DOHH2 (cell line): ENCODE data around the gene TEC.

ENCODE experiments used
- EZH2phosphoT487 ChIP-seq: fragments of 200-600 bp; sonication (generic); IDR thresholded peaks from 2 replicates; pipeline ENCODE4 v1.6.1; 2017; ENCODE audit warnings: borderline replicate concordance, mild to moderate bottlenecking, antibody characterized with exemption, low read length, moderate library complexity, mixed read lengths
- TF ChIP-seq, protein P1 (sequence below): fragments of 200-600 bp; sonication (generic); IDR thresholded peaks from one replicate; pipeline ENCODE4 v1.5.1; 2014; ENCODE audit warnings: antibody characterized with exemption, mild to moderate bottlenecking, low read depth, low read length; ENCODE audit not compliant: poor library complexity, severe bottlenecking

DNA sequence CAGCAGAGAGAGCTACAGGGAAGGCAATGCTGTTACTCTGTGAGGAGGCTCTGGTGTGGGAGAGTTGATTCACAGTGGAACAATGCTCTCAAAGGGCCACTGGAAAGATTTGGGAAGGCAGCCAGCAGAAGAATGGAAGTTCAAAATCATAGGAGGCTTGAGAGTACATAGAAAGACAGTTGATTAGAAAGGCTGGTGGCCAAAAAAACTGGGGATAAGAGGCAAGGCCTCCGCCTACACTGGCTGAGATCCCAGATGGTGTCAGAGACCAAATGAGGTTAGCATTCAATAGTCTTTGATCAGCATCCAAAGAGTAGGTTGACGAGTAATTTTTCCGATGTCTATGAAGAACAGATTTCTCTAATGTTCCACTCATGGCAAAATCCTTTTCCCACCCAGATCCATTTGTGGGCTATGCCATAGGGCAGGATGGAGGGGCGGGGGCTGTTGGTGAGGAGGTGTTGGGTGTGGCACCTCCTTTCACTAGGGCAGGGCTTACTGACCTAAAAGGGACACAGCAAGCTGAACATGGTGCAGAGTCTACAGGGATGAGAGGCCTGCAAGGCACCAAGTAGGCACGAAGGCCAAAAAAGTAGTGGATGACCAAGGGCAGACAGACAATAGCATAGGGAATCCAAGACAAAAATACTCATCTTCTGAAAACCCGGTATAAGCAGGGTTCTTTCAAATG is 15.1 kb downstream of the TEC start:
- TF ChIP-seq, protein P1, sequence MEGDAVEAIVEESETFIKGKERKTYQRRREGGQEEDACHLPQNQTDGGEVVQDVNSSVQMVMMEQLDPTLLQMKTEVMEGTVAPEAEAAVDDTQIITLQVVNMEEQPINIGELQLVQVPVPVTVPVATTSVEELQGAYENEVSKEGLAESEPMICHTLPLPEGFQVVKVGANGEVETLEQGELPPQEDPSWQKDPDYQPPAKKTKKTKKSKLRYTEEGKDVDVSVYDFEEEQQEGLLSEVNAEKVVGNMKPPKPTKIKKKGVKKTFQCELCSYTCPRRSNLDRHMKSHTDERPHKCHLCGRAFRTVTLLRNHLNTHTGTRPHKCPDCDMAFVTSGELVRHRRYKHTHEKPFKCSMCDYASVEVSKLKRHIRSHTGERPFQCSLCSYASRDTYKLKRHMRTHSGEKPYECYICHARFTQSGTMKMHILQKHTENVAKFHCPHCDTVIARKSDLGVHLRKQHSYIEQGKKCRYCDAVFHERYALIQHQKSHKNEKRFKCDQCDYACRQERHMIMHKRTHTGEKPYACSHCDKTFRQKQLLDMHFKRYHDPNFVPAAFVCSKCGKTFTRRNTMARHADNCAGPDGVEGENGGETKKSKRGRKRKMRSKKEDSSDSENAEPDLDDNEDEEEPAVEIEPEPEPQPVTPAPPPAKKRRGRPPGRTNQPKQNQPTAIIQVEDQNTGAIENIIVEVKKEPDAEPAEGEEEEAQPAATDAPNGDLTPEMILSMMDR: no peak
- no peak for TF ChIP-seq EZH2phosphoT487
